Measurements from ENCODE around the gene HOXC12. TPM values are rescaled to one million over a fixed set of nuclear protein-coding genes. Genes with fewer than 3 reads are reported as not detected.
A peak's percentile ranks its signal among the peaks of the same experiment; 100 is the strongest.

HOXC12 gene
- total and polyA plus RNA-seq, 2 of the 8 experiments (the other 6 are each of a cell fraction or from before 2014, with no cell fraction given) = not detected

DNA sequence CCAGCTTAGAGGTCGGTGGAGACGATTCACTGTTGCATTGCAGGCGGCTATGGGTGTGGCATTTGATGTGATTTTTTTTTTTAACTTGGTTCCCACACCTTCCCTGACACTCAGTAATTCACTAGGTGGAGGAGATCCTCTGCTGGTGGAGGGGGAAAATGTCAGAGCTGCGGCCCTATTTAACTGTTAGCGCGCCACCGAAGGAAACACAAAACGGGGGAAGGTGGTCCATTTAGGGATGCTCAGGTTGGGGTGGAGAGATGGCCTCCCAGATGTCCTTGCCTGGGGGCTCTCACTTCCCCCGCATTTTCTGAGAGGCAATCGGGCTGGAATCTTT, 4.3 kb upstream of the HOXC12 start (continued):
- TF ChIP-seq, protein P1, sequence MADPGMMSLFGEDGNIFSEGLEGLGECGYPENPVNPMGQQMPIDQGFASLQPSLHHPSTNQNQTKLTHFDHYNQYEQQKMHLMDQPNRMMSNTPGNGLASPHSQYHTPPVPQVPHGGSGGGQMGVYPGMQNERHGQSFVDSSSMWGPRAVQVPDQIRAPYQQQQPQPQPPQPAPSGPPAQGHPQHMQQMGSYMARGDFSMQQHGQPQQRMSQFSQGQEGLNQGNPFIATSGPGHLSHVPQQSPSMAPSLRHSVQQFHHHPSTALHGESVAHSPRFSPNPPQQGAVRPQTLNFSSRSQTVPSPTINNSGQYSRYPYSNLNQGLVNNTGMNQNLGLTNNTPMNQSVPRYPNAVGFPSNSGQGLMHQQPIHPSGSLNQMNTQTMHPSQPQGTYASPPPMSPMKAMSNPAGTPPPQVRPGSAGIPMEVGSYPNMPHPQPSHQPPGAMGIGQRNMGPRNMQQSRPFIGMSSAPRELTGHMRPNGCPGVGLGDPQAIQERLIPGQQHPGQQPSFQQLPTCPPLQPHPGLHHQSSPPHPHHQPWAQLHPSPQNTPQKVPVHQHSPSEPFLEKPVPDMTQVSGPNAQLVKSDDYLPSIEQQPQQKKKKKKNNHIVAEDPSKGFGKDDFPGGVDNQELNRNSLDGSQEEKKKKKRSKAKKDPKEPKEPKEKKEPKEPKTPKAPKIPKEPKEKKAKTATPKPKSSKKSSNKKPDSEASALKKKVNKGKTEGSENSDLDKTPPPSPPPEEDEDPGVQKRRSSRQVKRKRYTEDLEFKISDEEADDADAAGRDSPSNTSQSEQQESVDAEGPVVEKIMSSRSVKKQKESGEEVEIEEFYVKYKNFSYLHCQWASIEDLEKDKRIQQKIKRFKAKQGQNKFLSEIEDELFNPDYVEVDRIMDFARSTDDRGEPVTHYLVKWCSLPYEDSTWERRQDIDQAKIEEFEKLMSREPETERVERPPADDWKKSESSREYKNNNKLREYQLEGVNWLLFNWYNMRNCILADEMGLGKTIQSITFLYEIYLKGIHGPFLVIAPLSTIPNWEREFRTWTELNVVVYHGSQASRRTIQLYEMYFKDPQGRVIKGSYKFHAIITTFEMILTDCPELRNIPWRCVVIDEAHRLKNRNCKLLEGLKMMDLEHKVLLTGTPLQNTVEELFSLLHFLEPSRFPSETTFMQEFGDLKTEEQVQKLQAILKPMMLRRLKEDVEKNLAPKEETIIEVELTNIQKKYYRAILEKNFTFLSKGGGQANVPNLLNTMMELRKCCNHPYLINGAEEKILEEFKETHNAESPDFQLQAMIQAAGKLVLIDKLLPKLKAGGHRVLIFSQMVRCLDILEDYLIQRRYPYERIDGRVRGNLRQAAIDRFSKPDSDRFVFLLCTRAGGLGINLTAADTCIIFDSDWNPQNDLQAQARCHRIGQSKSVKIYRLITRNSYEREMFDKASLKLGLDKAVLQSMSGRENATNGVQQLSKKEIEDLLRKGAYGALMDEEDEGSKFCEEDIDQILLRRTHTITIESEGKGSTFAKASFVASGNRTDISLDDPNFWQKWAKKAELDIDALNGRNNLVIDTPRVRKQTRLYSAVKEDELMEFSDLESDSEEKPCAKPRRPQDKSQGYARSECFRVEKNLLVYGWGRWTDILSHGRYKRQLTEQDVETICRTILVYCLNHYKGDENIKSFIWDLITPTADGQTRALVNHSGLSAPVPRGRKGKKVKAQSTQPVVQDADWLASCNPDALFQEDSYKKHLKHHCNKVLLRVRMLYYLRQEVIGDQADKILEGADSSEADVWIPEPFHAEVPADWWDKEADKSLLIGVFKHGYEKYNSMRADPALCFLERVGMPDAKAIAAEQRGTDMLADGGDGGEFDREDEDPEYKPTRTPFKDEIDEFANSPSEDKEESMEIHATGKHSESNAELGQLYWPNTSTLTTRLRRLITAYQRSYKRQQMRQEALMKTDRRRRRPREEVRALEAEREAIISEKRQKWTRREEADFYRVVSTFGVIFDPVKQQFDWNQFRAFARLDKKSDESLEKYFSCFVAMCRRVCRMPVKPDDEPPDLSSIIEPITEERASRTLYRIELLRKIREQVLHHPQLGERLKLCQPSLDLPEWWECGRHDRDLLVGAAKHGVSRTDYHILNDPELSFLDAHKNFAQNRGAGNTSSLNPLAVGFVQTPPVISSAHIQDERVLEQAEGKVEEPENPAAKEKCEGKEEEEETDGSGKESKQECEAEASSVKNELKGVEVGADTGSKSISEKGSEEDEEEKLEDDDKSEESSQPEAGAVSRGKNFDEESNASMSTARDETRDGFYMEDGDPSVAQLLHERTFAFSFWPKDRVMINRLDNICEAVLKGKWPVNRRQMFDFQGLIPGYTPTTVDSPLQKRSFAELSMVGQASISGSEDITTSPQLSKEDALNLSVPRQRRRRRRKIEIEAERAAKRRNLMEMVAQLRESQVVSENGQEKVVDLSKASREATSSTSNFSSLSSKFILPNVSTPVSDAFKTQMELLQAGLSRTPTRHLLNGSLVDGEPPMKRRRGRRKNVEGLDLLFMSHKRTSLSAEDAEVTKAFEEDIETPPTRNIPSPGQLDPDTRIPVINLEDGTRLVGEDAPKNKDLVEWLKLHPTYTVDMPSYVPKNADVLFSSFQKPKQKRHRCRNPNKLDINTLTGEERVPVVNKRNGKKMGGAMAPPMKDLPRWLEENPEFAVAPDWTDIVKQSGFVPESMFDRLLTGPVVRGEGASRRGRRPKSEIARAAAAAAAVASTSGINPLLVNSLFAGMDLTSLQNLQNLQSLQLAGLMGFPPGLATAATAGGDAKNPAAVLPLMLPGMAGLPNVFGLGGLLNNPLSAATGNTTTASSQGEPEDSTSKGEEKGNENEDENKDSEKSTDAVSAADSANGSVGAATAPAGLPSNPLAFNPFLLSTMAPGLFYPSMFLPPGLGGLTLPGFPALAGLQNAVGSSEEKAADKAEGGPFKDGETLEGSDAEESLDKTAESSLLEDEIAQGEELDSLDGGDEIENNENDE (IDR thresholded peaks at IDR 0.05; ENCODE audit: insufficient replicate concordance, low read length) = no peak
- TF ChIP-seq RAD21 (IDR thresholded peaks at IDR 0.05 in 1 of 2, conservative IDR thresholded peaks at IDR 0.05 in 1 of 2; ENCODE audit: low read depth in 2 of 2, low read length in 2 of 2) (peak in 1 of 2 experiments; percentile 24; a peak in 1 of 4 replicates), TAF1 (IDR thresholded peaks at IDR 0.05; ENCODE audit: low read depth, low read length) (no peak)

Measured in H1 (cell line).